HG03571 (cell line): ENCODE data around the gene RPP38.

Experiments used
- ATAC-seq: cut with Tn5 transposase; IDR thresholded peaks from one replicate; pipeline ENCODE4 v1.9.1; 2021; ENCODE audit not compliant: unreplicated experiment

RPP38 gene, protein sequence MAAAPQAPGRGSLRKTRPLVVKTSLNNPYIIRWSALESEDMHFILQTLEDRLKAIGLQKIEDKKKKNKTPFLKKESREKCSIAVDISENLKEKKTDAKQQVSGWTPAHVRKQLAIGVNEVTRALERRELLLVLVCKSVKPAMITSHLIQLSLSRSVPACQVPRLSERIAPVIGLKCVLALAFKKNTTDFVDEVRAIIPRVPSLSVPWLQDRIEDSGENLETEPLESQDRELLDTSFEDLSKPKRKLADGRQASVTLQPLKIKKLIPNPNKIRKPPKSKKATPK

GRCh38 chr10:15097011-15097812 is at the start of gene RPP38:
Gene RPP38, plus strand, starts transcription at chr10:15097355. Its CDS starts 5,960 bp downstream, at chr10:15103315.
- peak; percentile 83 for ATAC-seq

DNA sequence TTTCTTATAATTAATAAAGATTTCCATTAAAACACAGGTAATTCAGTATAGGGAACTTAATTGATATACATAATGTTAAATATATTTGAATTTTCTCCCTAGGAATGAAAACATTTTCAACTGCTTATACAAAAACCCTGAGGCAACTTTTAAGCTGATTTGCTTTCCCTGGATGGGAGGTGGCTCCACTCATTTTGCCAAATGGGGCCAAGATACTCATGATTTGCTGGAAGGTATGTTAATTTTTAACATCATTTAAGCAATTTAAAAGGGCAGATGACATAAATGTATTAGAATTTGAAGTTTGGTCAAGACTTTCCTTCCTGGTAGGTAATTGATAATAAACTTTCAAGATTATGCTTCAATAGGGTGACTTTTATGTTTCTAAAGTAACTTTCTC is 47.6 kb upstream of the RPP38 start:
- no peak for ATAC-seq

DNA sequence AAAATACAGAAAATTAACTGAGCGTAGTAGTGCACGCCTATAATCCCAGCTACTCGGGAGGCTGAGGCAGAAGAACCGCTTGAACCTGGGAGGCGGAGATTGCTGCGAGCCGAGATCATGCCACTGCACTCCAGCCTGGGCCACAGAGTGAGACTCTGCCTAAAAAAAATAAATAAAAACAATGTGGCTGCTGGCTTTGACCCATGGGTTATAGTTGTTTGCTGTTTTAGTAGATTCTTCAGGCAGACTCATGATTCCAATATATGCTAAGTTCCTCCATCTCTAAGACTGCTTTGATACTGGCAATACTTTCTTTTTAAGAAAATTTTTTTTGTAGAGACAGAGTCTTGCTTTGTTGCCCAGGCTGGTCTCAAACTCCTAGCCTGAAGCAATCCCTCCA is 45.0 kb upstream of the RPP38 start:
- ATAC-seq = no peak

GRCh38 chr10:15053061-15053460 is 44.1 kb upstream of the RPP38 start:
- ATAC-seq = no peak

DNA sequence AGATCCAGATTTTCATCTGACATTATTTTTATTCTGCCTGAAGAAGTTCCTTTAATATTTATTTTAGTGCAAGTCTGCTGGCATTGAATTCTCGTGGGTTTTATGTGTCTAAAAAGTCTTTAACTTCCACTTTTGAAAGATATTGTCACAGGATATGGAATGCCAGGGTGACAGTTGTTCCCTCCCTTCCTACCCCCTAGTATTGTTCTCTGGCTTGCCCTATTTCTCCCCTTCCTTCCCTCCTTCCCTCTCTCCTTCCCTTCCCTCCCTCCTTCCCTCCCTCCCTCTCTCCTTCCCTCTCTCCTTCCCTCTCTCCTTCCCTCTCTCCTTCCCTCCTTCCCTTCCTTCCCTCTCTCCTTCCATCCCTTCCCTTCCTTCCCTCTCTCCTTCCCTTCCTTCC is 38.5 kb upstream of the RPP38 start:
- no peak for ATAC-seq

DNA sequence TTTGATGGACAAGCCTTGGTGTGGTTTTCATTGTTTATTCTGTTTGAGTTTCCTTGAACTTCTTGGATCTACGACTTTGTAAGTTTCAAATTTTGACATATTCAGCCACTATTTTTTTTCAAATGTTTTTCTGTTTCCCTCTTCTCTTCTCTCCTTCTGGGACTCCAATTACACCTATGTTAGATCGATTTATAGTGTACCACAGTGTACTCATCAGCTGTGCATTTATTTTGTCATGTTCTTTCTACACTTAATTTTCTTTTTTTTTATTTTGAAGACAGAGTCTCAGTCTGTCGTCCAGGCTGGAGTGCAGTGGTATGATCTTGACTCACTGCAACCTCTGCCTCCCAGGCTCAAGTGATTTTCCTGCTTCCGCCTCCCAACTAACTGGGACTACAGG is 37.2 kb upstream of the RPP38 start:
- ATAC-seq = no peak

DNA sequence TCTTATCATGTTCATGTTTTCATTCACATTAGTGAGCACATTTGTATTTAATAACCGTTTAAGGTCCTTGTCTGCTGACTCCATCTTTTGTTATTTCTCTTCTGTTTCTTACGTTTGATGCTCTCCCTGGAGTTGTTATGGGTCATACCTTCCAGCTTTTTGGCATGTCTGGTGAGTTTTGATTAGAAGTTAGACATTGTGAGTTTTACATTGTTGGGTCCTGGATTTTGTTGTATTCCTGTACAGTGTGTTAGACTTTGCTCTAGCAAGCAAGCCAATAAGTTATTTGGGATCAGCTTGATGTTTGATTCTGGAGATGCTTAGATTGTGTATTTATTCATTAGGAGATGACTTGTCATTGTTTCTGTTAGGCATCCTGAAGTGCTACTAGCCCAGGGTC is 36.5 kb upstream of the RPP38 start:
- no peak for ATAC-seq

DNA sequence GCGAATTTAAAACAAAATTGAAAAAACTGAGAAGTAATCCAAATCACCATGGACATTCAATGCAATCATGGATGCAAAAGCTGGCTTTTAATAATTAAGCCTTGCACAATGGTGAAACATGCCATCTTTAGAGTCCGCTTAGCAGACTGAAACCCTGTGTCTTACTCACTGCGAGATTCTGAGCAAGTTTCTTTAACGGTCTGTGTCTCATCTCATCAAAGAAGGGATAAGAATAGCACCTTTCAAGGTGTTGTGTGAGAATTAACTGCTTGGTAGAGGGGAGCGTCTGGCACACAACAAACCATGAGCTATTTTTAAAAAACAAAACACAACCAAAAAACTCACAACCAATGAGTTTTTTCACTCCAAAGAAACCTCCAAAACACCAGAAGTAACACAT is 30.0 kb upstream of the RPP38 start:
- no peak for ATAC-seq

DNA sequence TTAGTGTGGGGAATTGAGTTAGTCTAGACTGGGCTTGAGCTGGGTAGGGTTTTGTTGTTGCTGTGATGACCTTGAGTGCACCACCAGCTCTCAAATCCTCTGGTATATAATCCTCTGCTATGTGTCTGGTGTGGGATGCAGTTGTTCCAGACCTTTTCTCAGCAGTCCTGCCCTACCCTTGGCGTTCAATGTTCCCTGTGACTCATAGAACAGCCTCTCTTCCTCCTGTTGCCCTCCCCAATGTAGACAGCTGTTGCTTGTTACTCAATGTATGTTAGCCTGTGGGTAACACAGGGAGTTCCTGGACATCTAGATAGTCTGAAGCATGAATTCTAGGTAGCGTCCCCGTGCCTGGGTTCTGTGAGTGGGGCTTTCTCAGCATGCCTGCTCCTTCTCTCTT is 28.4 kb upstream of the RPP38 start:
- ATAC-seq = no peak

DNA sequence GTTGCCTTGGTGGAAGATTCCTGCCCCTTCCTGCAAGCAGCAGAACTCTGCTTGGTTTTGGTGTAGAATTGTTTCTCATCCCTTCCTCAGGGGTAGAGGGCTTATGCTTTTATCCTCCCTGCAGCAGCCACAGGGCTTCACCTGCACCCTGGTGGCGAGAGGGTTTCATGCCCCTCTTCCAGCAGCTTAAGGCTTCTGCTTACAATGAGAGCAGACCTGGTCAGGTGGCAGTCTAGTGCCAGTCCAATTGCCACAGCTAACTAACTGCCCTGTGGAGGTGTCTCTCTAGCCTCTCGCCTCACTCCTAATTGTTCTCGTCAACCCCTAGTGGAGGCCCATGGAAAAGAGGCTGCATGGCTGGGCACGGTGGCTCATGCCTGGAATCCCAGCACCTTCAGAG is 27.9 kb upstream of the RPP38 start:
- no peak for ATAC-seq

DNA sequence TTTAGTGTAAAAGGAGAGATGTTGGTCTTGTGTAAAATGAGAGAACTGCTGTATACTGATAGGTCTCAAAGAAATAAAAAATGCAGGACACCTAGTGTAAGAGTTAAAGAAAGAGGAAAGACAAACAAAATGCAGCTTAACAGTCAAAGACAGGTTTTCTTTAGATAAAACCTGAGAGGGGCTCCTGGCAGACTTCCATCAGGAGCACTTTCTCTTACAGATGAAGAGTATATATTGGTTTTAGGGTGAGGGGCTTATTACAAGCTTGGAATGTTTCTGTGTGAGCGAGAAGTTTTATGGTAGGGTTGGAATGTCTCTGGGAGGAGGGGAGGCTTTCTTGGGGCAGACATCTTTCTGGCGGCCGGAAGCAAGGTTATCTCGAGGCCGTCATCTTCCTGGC is 24.8 kb upstream of the RPP38 start:
- no peak for ATAC-seq

DNA sequence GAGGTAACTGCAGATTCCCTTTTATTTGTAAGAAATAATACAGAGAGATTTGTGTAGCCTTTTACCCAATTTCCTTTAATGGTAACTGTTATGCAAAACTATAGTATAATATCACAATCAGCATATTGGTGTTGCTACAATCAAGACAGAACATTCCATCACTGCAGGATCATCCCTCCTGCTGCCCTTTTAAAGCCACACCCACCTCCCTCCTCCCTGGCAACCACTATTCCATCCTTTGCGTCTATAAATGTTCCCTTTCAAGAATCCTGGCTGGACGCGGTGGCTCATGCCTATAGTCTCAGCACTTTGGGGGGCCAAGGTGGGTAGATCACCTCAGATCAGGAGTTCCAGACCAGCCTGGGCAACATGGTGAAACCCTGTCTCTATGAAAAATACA is 21.7 kb upstream of the RPP38 start:
- ATAC-seq = no peak

DNA sequence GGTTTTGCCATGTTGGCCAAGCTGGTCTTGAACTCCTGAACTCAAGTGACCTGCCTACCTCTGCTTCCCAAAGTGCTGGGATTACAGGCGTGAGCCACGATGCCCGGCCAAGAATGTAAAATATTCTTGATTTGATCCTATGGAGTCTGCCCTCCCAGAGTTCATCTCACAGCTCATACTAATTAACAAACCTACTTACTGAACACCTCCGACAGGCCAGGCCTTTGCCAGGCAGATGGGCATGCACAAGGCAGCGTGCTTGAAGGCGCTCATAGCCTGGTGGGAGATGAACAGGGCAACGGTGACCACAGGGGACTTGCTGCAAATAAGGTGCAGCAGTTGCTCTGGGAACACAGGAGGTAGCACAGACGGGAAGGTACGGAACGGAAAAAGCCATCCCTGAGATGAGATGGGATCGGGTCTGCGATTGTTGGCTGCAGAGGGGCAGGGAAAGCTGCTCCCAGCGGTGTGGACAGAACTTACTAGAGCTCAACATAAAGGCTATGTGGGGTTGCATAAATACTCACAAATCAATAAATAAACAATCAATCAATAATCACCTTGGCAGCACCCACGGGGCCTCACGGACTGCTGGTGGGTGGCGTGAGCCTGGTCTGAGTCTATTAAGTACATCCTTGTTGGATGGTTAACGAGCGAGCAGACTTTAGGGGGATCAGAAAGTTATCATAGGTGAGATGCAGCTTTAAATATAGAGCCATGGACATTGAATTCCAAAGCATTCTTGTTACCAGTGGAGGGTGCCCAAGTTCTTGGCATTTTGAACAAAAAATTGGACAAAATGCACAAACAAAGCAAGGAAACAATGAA is 13.3 kb upstream of the RPP38 start:
- no peak for ATAC-seq

DNA sequence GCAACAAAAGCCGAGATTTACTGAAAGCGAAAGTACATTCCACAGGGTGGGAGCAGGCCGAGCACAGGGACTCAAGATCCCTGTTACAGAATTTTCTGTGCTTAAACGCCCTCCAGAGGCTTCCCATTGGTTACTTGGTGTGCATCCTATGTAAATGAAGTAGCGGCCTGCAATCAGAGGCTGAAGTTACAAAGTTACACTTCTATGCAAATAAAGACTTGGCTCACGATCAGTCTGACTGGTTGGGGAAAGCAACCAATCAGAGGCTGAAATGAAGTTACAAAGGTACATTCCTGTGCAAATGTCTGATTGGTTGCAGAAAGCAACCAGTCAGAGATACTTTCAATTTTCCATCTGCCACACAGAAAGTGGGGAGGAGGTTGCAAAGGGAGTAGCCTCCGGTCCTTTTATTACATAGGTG is 12.6 kb upstream of the RPP38 start:
- no peak for ATAC-seq

DNA sequence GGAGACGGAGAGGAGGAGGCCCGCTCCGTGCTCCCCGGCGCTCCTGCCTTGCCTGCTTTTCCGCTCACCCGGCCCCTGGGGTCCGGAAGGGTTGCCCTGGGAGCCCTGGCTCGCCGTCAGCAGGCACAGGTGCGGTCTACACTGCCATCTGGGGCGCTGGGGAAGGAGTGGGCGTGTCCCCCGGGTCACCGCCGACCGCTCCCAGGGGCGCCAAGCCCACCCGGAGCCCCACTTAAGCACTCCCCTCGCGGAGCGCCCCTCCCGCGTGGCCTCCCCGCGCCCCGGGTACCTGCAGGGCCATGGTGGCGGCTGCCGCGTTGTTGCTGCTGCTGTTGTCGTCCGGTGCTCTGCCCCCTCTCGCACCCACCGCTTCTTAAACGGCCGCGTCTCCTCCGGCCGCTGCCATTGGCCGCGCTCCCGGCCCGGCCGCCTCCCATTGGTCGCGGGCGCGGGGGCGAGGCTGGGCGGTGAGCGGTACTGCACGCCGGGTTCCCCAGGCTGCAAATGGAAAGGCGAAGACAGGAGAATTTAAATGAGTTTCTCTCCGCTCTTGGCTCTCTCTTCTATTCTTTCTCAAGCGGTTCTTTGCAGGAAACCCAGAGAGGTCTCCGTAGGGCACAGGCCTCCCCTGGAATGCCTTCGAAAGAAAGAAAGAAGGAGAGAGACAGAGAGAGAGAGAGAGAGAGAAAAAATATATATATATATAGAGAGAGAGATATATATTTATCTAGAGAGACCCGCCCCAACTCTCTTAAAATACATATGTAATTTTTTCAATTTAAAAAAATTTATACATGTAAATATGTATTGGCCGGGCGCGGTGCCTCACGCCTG is 8.5 kb upstream of the RPP38 start, which contains the start of gene ACBD7:
ACBD7 (minus strand) TSS at position 349 of the 834 bp plus-strand sequence; CDS start at position 301, 48 bp downstream.
- ATAC-seq = peak; percentile 99

DNA sequence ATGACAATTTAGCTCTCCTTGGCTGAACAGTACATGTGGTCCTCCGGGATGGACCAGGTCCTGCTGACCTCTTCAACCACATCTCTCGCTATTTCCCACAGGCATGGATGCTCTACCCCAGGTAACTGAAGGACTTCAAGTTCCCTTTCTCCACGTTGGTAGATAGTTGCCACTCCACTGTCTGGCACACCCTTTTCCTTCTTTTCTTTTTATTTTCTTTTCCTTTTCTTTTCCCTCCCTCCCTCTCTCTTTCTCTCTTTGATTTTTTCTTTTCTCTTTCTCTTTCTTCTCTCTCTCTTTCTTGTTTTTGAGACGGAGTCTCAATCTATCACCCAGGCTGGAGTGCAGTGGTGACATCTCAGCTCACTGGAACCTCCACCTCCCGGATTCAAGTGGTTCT is 5.7 kb upstream of the RPP38 start:
- ATAC-seq = no peak

DNA sequence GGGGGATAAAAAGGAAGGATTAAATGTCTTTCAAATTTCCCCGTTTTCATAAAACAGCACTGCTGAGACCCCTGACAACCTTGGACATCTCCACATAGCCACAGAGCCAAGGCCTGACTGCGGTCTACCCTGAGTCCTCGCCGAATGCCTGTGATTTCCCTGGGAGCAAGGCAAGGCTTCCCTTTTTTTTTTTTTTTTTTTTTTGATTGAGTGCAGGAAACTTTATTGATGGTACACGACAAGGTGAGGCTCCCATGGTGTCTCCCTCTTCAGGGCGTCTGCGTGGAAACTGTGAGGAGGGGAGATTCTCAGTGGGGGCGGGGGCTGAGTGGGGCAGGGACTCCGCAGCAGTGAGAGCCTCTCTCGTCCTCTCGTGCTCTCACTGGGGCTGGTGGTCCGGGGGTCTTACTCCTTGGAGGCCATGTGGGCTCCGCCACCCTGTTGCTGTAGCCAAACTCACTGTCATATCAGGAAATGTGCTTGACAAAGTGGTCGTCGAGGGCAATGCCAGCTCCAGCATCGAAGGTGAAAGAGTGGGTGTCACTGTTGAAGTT is 4.2 kb upstream of the RPP38 start:
- ATAC-seq = no peak

DNA sequence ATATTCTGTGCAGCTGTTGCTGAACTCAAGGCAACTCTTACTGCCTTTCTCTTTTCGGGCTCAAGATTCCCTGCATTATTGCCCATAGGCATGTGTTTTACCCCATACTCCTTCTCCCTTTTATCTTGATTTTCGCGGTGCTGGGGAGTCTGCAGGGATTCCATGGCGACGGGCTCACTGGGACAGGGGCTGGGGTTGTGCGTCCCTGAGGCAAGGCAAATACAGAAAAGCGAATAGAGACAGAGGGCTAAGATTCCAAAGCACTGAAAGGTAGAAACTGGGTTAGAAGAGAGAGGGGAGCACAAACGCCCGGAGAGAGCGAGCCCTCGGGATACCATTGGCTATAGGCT is 519 bp upstream of the RPP38 start:
- peak; percentile 6 for ATAC-seq

GRCh38 chr10:15099886-15100285 is 2.7 kb downstream of the RPP38 start:
- ATAC-seq = no peak

DNA sequence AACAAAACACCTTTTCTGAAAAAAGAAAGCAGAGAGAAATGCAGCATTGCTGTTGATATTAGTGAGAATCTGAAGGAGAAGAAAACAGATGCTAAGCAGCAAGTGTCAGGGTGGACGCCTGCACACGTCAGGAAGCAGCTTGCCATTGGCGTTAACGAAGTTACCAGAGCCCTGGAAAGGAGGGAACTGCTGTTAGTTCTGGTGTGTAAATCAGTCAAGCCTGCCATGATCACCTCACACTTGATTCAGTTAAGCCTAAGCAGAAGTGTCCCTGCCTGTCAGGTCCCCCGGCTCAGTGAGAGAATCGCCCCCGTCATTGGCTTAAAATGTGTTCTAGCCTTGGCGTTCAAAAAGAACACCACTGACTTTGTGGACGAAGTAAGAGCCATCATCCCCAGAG is 6.4 kb downstream of the RPP38 start:
- ATAC-seq = no peak
